ENCODE results near the gene CTSW.
"Not testable (repeated sequence)": the region's sequence is repeated elsewhere in the genome, so short reads cannot be mapped to it uniquely, and the experiment has no call there.

Gene CTSW, protein sequence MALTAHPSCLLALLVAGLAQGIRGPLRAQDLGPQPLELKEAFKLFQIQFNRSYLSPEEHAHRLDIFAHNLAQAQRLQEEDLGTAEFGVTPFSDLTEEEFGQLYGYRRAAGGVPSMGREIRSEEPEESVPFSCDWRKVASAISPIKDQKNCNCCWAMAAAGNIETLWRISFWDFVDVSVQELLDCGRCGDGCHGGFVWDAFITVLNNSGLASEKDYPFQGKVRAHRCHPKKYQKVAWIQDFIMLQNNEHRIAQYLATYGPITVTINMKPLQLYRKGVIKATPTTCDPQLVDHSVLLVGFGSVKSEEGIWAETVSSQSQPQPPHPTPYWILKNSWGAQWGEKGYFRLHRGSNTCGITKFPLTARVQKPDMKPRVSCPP

DNA sequence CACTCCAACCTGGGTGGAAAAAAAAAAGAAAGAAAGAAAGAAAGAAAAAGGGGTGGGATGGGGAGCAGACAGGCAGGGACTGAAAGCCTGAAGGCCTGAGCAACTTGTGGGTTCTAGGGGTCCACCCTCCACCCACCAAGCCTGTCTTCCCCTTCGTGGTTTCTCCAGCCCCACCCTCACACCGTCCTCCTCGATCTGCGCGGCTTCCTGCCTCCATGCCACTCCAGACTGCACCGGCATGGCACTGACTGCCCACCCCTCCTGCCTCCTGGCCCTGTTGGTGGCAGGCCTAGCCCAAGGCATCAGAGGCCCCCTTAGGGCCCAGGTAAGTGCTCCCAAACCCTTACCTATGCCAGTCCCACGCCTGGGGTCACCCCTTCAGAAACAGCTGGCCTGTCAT is at the start of gene CTSW:
TSS of gene CTSW (plus strand) at position 221 of the 400 bp plus-strand sequence. CDS start at position 239, 18 bp downstream.
- no peak within 1 kb of the TSS for H3K27ac ChIP-seq
- no peak for TF ChIP-seq ZFX (IDR thresholded peaks at IDR 0.05; ENCODE audit: borderline replicate concordance)
- TF ChIP-seq, protein P1, sequence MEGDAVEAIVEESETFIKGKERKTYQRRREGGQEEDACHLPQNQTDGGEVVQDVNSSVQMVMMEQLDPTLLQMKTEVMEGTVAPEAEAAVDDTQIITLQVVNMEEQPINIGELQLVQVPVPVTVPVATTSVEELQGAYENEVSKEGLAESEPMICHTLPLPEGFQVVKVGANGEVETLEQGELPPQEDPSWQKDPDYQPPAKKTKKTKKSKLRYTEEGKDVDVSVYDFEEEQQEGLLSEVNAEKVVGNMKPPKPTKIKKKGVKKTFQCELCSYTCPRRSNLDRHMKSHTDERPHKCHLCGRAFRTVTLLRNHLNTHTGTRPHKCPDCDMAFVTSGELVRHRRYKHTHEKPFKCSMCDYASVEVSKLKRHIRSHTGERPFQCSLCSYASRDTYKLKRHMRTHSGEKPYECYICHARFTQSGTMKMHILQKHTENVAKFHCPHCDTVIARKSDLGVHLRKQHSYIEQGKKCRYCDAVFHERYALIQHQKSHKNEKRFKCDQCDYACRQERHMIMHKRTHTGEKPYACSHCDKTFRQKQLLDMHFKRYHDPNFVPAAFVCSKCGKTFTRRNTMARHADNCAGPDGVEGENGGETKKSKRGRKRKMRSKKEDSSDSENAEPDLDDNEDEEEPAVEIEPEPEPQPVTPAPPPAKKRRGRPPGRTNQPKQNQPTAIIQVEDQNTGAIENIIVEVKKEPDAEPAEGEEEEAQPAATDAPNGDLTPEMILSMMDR (IDR thresholded peaks at IDR 0.05), result no peak

DNA sequence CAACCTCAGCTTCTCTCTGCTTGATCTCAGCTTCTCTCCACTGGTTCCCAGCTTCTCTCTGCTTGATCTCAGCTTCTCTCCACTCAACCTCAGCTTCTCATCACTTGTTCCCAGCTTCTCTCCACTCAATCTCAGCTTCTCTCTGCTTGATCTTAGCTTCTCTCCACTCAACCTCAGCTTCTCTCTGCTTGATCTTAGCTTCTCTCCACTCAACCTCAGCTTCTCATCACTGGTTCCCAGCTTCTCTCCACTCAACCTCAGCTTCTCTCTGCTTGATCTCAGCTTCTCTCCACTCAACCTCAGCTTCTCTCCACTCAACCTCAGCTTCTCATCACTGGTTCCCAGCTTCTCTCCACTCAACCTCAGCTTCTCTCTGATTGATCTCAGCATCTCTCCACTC is 47.4 kb upstream of the CTSW start:
- H3K27ac ChIP-seq, result not testable (repeated sequence)

DNA sequence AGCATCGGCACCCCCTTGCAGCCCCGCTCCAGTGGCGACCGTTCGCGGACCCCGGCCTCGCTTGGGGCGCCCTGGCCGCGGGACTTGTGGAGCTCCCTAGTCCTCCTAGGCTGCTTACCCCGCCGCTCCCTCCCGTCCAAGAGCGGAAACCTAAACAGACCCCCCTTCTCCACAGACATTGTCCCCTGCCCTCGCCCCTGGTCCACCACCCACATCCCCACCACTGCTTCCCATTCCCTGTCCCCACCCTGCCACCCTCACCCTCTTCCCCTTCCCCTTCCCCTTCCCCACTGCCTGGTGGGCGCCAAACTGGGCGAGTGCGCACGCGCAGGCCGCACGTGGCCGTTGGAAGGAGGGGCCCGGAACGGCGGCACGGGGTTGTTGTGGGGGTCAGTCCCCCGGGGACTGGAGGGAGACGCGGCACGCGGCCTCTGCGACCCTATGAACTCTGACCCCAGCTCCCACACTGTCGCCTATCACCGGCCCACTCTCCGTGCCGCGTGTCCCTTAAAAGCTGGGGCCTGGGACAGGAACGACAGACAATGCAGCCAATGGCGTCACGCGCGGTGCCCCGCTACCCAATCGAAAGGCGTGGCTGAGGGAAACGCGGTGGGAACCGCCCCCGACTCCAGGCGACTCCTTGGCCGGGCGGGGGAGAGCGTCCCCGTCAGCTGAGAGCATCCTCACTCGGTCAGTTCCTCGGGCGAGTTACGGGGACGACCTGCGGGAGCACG is 46.2 kb upstream of the CTSW start, which contains the start of gene SNX32:
TSS of gene SNX32 (plus strand) at position 667 of the 734 bp plus-strand sequence. CDS start 103 bp downstream, outside the sequence.
- no peak within 1 kb of the TSS for H3K27ac ChIP-seq
- TF ChIP-seq ZFX (IDR thresholded peaks at IDR 0.05; ENCODE audit: borderline replicate concordance), result no peak
- TF ChIP-seq, protein P1 (IDR thresholded peaks at IDR 0.05), result no peak

DNA sequence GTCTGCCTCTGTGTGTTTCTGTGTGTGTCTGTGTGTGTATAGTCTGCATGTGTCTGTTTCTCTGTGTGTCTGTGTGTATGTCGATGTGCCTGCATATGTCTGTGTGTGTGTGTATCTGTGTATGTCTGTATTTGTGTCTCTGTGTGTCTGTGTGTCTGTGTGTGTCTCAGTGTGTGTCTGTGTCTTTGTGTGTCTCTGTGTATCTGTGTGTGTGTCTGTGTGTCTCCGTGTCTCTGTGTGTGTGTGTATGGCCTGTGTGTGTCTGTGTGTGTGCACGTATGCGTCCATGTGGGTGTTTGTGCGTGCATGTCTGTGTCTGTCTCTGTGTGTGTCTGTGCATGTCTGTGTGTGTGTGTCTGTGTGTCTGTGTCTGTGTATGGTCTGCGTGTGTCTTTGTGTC is 45.4 kb upstream of the CTSW start:
- H3K27ac ChIP-seq, result no peak overlapping the region
- no peak for TF ChIP-seq ZFX (IDR thresholded peaks at IDR 0.05; ENCODE audit: borderline replicate concordance)
- TF ChIP-seq, protein P1 (IDR thresholded peaks at IDR 0.05), result no peak

DNA sequence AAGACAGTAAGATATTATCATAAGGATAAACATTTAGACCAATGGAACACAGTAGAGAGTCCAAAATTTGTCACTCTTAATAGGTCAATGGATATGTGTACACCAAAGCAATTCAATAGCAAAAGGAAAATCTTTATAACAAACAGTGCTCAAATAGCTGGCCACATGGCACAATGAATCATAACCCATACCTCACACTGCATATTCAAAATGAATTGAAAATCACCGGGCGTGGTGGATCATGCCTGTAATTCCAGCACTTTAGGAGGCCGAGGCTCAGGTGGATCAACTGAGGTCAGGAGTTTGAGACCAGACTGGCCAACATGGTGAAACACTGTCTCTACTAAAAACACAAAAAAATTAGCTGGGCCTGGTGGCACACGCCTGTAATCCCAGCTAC is 37.5 kb upstream of the CTSW start:
- TF ChIP-seq, protein P1 (IDR thresholded peaks at IDR 0.05), result no peak
- TF ChIP-seq ZFX (IDR thresholded peaks at IDR 0.05; ENCODE audit: borderline replicate concordance), result no peak
- H3K27ac ChIP-seq, result no peak overlapping the region

DNA sequence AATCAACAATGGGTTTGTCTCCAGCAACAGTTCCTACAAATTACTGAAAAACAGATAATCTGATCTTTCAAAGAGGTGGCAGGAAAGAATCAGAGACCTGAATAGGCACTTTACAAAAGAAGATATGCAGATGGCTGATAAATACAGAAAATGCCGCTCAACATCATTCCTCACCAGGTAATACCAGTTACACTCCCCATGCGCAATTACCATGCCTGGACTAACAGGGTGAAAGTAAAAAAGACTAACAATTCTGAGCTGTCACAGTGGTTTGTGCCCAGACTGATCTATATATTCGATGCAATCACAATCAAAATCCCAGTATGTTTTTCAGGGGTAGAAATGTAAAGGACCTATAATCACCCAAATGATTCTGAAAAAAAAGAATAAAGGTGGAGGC is 35.8 kb upstream of the CTSW start:
- H3K27ac ChIP-seq, result peak overlapping the region; percentile 71

DNA sequence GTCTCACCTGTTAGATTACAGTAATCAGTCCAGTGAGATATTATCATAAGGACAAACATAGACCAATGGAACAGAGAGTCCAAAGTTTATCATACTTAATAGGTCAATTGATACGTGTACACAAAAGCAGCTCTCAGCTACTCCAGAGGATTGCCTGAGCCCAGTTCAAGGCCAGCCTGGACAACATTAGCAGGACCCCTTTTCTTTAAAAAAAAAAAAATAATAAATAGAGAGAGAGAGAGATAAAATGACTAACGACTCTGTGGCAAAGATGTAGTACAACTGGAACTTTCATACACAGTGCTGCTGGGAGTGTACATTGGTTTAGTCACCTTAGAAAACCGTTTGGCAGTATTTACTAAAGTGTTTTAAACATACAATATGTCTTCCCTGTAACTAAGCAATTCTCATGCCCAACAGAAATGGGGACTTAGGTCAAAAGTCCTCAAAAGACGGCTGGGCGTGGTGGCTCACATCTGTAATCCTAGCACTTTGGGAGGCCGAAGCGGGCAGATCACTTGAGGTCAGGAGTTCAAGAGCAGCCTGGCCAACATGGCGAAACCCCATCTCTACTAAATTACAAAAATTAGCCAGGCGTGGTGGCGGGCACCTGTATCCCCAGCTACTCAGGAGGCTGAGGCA is 35.3 kb upstream of the CTSW start:
- TF ChIP-seq, protein P1 (IDR thresholded peaks at IDR 0.05), result no peak
- TF ChIP-seq ZFX (IDR thresholded peaks at IDR 0.05; ENCODE audit: borderline replicate concordance), result no peak

More for the DNA sequence above, 35.8 kb upstream of the CTSW start:
- TF ChIP-seq, protein P1 (IDR thresholded peaks at IDR 0.05), result no peak
- TF ChIP-seq ZFX (IDR thresholded peaks at IDR 0.05; ENCODE audit: borderline replicate concordance), result no peak

More for the DNA sequence above, 35.3 kb upstream of the CTSW start:
- H3K27ac ChIP-seq, result peak overlapping the region; percentile 71
